GM21447 (cell line): ENCODE data around the gene OCIAD2.
"Not testable (repeated sequence)": the region's sequence is repeated elsewhere in the genome, so short reads cannot be mapped to it uniquely, and the experiment has no call there.

Source experiments
- ATAC-seq: cut with Tn5 transposase; IDR thresholded peaks from one replicate; pipeline ENCODE4 v1.9.1; 2021; ENCODE audit not compliant: unreplicated experiment

The OCIAD2 gene

DNA sequence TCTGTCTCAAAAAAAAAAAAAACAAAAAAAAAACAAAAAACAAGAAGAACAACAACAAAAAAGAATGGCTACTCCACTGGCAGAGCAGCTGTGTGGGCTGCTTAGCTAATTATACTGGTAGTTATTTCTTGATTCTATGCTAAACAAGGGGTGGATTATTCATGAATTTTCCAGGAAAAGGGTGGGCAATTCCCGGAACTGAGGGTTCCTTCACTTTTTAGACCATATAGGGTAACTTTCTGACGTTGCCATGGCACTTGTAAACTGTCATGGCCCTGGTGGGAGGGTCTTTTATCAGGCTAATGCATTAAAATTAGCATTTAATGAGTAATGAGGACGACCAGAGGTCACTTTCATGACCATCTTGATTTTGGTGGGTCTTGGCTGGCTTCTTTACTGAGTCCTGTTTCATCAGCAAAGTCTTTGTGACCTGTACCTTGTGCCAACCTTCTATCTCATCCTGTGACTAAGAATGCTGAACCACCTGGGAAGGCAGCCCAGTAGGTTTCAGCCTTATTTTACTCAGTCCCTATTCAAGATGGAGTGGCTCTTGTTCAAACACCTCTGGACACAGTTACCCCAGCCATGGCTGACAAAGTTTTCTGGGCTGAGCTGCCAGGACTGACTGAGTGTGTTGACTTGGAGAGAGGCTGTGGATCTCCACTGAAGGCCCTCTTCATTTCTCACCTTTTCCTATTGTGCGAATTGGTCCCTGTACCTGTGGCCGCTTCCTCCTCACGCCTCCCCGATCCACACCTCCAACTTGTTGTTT, 1.3 kb upstream of the OCIAD2 start:
- no peak for ATAC-seq

DNA sequence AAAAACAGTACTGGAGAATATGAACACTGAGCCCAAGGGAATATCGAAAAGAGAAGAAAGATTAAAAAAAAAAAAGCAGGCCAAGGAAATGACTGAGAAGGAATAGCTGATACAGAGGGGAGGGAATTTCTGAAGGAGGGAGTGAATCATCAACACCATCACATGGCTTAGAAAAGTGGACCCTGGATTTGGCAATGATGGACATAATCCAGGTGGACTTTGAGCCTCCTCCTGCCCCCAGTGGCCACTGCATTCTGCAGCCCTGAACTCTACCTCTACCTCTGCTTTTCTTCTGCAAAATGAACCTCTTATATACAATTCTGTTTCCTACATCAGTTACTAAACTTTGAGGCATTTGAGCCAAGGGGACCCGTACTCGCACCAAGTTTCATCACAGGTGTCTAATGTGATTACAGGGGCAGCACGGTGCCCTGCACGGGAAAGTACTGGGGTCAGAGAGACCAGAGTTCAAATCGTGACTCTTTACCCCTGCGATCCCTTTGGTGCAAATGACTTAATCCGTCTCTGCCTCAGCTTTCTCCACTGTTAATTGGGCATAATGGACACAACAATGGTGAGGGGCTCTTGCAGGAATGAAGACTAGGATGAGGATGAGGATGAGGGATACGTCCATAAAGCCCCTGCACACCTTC, 1.1 kb downstream of the OCIAD2 start:
- no peak for ATAC-seq

DNA sequence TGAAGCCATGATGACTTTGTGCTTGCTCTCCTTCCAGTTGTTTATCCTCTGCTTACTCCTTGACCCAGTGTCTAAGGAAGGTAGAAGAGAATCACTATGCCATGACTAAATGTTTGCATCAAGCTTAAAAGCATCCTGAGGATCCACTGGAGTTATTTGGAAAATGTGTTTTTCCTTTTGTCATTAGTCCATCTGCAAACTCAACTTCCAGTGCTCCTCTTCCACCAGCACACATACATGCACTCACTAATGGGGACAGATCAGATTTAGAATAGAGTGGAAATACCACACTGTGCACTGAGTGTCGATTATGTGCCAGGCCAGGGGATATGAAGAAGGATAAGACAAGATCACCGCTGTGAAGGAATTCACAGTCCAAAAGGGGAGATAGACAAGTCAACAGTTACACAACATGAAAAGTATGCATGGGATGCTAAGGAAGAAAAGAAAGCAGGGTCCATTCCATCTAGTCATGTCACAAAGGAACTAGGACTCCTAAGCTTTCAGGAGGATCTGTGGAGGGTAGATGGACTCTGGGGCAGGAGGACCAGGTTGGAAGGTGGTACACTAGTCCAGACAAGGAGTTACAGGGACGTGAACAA, 1.9 kb downstream of the OCIAD2 start:
- no peak for ATAC-seq

DNA sequence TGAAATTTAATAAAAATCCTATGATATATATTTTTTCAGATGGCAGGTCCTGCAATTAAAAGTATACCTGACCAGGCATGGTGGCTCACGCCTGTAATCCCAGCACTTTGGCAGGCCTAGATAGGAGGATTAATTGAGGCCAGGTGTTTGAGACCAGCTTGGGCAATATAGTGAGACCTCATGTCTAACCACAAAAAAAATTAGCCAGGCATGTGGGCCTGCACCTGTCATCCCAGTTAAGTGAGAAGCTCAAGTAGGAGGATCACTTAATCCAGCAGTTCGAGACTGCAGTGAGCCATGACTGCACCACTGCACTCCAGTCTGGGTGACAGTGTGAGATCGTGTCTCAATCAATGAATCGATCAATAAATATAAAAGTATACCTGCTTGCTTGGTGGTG, 2.5 kb downstream of the OCIAD2 start:
- ATAC-seq = no peak

DNA sequence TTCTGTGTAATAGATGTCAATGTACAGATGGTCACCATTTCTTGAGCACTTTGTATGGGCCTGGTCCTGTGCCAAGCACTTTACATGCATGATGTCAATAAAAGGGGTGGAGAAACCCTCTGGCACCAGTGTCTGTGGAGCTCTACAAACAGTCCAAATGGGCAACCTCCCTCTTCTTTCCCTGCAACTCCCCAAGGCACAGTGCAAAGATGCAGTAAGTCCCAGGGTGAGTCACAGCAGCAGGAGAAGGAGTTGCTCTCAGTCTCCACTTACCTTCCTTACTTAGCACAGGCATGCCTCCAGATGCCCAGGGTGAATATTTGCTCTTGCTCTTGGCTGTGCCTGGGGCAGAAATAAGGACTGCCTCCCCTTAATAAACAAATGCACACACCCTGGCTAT, 4.3 kb downstream of the OCIAD2 start:
- no peak for ATAC-seq

DNA sequence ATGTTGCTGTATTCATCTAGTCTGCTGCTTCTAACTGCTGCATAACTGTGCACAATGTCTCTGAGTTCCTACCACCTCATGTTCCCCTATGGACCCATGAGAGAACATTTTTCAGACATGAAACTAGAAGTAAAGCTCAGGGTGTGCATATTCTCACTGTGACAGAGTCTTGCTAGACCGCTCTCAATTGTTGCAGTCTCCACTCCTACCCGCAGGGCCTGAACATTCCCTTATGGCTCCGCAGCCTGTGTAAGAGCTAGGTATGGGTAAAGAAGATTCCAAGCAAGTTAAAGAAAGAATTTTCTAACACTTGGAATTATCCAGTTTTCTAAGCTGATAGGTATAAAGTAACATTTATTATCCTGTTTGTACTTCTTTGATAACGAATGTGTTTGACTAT, 5.4 kb downstream of the OCIAD2 start:
- no peak for ATAC-seq

DNA sequence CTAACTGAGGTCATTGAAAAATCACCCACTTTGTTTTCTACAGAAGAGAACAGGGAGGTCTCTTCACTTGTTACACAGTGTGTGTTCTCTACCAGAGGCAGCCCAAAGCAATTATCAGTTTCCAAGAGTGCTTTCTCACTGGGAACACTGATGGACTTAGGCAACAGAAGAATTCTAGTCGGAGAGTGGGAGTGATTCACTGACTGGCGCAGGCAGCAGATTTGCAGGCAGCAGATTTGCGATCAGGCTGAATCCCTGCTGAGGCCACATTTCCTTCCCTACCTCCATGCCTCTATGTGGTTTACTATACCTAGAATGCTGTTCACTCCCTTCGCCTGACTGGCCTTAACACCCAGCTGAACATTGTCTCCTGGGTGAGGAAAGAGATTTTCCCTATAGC, 6.6 kb downstream of the OCIAD2 start:
- no peak for ATAC-seq

DNA sequence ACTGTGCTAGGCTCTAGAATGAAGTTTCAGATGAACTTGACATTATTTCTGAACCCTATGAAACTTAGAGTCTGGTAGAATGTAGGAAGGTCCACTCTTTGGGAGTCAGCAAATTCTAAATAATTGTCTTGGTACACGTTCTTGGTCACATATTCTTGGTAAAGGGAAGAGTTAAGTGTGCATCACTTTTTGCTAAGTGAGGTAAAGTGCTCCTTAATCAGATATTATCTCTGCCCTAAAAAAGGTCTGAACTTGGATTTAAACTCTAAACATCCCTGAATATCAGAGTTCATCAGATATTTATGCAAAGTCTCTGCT, 7.2 kb downstream of the OCIAD2 start:
- ATAC-seq = no peak

DNA sequence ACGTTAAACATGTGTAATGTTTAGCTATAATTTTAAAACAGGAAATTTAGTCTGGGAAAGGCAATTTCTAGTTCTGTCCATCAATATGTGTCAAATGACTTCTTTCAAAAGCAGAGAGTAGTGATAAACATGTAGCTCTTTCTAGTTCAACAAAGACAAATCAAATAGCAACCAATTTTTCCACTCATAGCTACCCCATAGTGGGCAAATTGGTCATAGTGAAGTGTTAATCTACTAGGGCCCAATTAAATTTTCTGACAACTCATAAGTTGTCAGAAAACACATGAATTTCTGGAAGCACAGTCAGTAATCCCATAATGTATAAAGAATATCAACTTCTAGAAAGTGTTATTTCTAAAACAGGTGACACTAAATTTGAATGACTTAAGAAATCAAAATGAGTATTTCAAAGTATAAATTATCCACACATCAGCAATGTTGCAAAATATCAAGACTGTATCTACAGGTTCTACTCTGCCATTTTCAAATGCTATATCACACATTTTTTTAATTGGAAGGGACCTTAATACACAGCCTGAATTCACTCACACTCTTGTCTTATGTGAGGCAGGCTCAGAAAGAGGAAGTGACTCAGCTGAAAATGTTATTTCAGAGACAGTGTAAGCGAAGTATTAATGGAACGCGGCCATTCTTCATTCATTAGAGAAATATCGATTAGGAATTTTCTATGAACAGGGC, 7.7 kb downstream of the OCIAD2 start:
- ATAC-seq = peak; percentile 61

DNA sequence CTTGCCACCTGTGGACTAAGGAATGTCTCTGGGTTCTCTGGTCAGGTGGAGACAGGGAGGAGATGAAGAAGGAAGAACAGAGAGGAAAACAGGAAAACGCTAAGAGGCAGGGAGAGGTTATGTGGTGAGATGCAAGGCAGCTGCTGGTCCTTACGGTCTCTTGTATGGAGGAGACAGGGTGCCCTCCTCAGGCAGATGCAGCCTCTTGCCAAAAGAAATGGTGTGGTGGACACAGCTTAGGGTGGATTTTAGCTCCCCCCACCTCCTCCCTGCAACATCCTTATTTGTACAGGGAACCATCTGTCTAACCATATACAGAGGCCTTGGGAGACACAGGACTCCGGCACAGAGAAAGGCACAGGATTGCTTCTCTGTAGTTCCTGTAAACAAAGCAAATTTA, 9.7 kb downstream of the OCIAD2 start:
- no peak for ATAC-seq

DNA sequence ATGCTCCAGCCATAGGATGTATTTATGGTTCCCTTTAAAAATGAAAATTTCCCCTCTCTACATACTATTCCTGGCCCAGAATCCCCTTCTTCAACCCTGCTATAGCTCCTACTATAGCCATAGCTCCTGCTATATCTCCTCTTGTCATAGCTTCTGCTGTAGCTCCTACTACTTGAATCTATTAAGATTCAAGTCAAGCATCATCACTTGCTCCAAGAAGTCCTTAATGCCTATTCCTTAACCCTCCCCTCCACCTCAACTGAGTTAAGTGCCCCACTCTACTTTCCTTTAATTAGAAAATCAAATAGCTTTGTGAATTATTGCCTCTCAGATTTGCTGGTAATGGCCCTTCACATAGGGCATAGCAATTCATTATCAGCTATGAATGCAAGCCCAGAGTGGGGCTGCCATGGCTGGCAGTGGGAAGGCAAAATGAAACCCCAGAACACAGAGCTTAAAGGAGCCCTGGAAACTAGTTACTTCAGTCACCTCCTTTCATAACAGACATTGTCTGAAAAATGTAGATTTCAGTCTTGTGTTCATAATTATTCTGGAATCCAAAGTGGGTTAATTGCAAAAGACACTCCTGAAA, 15.4 kb downstream of the OCIAD2 start:
- no peak for ATAC-seq

DNA sequence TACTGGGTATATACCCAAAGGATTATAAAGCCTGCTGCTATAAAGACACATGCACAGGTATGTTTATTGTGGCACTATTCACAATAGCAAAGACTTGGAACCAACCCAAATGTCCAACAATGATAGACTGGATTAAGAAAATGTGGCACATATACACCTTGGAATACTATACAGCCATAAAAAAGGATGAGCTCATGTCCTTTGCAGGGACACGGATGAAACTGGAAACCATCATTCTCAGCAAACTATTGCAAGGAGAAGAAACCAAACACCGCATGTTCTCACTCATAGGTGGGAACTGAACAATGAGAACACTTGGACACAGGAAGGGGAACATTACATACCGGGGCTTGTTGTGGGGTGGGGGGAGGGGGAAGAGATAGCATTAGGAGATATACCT, 16.8 kb downstream of the OCIAD2 start:
- ATAC-seq = not testable (repeated sequence)

DNA sequence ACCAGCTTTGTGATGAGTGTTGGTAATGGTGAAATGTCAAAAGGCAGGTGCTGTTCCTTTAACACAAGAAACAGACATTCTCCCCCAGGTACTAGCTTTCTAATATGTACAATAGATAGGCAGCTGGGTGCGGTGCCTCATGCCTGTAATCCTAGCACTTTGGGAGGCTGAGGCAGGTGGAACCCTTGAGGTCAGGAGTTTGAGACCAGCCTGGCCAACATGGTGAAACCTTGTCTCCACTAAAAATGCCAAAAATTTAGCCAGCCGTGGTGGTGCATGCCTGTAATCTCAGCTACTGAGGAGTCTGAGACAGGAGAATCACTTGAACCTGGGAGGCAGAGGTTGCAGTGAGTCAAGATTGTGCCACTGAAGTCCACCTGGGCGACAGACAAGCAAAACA, 24.9 kb downstream of the OCIAD2 start:
- not testable (repeated sequence) for ATAC-seq

DNA sequence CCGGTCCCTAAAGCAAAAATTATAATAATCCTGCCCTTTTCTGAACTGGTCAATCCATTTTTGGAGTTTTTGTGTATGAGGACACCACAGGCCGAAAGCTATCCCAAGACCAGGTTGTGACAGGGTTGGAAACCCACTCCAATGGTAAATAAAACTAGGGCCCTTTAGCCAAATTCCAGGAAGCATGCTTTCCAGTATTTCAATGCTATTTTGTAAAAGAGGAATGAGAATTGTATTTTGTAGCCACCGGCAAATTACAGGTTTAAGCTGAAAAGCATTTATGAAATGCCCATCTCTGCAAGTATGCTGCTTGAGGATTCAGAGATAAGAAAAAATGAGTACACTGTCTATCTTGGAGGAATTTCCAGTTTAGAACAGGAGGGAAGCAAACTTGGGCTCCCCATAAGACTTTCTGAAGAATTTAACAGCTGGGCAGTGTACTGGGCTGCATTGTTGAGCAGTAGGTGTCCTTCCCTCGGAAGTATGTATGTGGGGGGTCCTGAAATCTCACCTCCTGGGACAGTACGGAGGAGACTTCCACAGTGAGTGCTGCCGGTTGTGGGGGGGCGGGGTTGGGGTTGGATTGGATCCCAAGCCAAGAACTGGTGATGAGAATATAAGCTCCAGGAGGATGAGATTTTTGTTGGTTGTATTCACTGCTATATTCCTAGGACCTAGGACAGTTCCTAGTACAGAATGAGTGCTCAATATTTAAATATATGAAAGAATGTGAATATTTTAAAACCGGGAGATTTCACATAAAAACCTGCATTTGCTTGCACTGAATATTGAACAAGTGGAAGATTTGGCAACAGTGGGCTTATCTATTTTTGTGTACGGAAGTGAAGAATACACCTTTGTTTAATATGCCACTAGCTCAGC, 26.8 kb downstream of the OCIAD2 start:
- no peak for ATAC-seq

DNA sequence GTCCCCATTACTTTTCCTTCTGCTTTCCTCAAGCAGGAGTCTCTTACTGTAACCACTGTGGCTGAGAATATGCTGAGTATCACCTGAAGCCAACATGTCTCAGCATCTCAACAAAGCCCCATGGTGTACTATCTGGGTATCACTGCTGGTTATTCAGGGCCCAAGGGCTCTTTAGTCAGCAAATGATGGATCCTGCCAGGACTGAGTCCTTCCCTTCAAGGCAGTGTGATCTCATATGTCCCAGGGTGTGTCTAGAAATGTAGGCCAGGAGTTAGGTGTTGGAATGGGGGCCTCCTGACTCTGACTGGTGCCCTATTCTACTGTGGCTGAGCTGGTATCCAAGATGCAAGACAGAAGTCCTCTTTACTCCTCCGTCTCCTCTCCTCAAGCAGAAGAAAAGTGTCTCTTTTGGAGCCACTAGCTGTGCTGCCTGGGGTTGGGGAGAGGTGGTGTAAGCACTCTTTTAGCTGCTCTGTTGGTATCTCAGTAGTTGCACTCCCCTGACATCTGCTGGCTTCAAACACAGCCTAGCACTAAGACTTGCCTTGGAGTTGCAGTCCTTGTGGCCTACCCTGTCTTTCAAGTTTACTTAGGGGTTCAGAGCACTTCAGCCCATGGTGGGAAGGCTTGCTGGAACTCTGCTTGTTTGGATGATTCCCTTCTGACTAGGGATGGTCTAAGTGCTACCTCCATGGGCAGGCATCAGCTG, 28.6 kb downstream of the OCIAD2 start:
- ATAC-seq = no peak

DNA sequence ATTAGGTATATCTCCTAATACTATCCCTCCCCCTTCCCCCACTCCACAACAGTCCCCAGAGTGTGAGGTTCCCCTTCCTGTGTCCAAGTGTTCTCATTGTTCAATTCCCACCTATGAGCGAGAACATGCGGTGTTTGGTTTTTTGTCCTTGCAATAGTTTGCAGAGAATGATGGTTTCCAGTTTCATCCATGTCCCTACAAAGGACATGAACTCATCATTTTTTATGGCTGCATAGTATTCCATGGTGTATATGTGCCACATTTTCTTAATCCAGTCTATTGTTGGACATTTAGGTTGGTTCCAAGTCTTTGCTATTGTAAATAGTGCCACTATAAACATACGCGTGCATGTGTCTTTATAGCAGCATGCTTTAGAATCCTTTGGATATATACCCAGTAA, 41.9 kb downstream of the OCIAD2 start:
- ATAC-seq = not testable (repeated sequence)

DNA sequence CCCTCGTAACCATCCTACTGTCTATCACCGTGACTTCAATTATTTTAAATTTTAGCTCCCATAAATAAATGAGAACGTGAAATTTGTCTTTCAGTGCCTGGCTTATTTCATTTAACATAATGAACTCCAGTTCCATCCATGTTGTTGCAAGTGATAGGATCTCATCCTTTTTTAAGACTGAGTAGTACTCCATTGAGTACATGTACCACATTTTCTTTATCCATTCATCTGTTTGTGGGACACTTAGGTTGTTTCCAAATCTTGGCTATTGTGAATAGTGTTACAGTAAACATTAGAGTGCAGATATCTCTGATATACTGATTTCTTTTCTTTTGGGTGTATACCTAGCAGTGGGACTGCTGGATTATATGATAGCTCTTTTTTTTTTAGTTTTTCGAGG, 42.8 kb downstream of the OCIAD2 start:
- no peak for ATAC-seq

DNA sequence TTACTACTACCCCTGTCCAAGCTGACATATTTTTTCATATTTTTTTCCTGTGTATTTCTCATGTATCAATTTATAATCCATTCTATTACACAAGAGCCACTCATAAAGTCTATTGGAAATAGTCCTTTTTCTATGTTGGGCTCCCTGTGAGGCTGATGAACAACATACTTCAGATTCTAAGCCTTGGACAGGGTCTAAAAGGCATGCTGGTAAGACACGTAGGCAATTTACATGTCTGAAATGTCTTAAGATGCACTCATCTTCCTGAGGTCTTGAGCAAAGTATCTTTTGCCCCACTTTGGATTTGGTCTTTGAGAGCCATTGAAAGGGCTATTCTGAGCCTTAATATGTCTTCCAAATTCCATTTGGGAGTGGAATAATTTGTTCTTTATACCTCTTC, 43.9 kb downstream of the OCIAD2 start:
- no peak for ATAC-seq

DNA sequence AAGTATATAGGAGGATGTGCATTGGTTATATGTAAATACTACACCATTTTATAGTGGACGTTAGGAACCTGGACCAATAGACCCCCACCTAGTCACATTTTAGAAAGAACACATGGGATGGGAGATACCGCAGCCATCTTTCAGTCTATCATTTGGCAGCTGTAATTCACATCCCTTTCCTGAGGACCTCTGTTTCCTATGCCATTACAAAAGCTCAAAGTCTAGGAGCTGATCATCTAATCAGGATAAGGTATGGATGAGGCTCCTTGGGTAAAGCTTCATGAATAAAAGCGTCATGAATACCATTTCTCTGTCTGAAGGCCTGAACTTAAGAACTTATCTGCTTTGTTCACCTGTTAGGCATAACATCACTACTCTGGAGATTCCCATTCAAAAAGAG, 44.5 kb downstream of the OCIAD2 start:
- ATAC-seq = no peak

DNA sequence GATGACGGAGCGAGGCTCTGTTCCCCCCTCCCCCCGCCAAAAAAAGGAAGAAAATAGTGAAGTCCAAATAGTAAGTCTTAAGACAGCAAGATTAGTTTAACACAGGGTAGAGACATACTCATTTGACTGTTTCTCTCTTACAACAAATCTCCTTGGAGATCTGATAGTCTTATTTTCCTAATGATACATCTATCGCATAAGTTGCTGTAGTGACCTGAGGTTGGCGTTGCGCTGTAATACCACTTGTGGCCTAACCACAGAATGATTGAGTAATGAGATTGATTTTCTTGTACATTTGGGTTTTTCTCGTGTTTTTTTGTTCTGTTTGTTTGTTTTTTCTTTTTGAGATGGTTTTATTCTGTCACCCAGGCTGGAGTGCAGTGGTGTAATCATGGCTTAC, 48.4 kb downstream of the OCIAD2 start:
- ATAC-seq = no peak
